Esophagus muscularis mucosa (tissue), 4 donors: ENCODE results near the gene MPO. TPM values are rescaled to one million over a fixed set of nuclear protein-coding genes. Genes with fewer than 3 reads are reported as not detected.

Experiments
- DNase-seq: peaks from one replicate; pipeline ENCODE4 v3.0.0-alpha.2; 2017; ENCODE audit errors: extremely low spot score
- H3K27ac ChIP-seq, 4 donors: fragments of 200-600 bp; sonication (generic); replicated peaks in 1 of 4; 1 replicate in 3 of 4; 2 replicates in 1 of 4; pipeline ENCODE4 v1.5.1; 2016 to 2019; ENCODE audit warnings: mild to moderate bottlenecking in 1 of 4
- H3K27me3 ChIP-seq, 4 donors: fragments of 200-600 bp; sonication (generic); one replicate each; pipeline versions ENCODE4 v1.5.1 to v1.6.0; 2016 to 2019
- H3K36me3 ChIP-seq, 4 donors: fragments of 200-600 bp; sonication (generic); one replicate each; pipeline ENCODE4 v1.5.1; 2016 to 2019
- H3K4me1 ChIP-seq, 4 donors: fragments of 200-600 bp; sonication (generic); one replicate each; pipeline ENCODE4 v1.5.1; 2016 to 2019
- H3K4me3 ChIP-seq, 4 donors: fragments of 200-600 bp; sonication (generic); 1 replicate in 2 of 4; 2 replicates in 2 of 4; pipeline ENCODE4 v1.5.1; 2016 to 2019; ENCODE audit warnings: mild to moderate bottlenecking in 4 of 4, moderate library complexity in 1 of 4
- H3K9me3 ChIP-seq, 4 donors: fragments of 200-600 bp; sonication (generic); 1 replicate in 3 of 4; 2 replicates in 1 of 4; pipeline ENCODE4 v1.5.1; 2016 to 2019
- EP300 ChIP-seq: sonication (generic); formaldehyde crosslinking; IDR thresholded peaks from one replicate; pipeline ENCODE4 v1.6.1; 2017; ENCODE audit warnings: antibody characterized with exemption
- POLR2A ChIP-seq: fragments of 450-650 bp; IDR thresholded peaks from one replicate; pipeline ENCODE4 v1.6.1; 2017; ENCODE audit warnings: antibody characterized with exemption, moderate library complexity, mild to moderate bottlenecking, low read depth
- POLR2AphosphoS5 ChIP-seq, 2 donors: sonication (generic); formaldehyde crosslinking; IDR thresholded peaks; one replicate each; pipeline ENCODE4 v1.6.1; 2017; ENCODE audit warnings: antibody characterized with exemption in 2 of 2
- WGBS: methylation state at CpG from one replicate; pipeline ENCODE4 v1.1.5; 2018; 5-methylcytosine and 5-hydroxymethylcytosine counted together
- intact Hi-C: fragments of 100-400 bp; cut with DNase I; formaldehyde crosslinking; loops from one replicate; pipeline ENCODE4 v1.15.1; 2023
- total RNA-seq, 4 donors: library from RNA; depleted of rRNA; stranded (reverse); fragments of >200 nt; gene quantifications; one replicate each; pipeline versions ENCODE4 v1.1.0 to v1.2.1, GENCODE V29; 2016
- TF ChIP-seq, protein P1 (sequence below), 3 experiments: fragments of 200-600 bp in 2 of 3; fragments of 450-650 bp in 1 of 3; sonication (generic) in 2 of 3; IDR thresholded peaks; one replicate each; pipeline ENCODE4 v1.5.1; 2017 to 2019; ENCODE audit warnings: antibody characterized with exemption in 3 of 3, mild to moderate bottlenecking in 2 of 3, moderate library complexity in 1 of 3

The MPO gene
- total RNA-seq, 4 donors from 2014 or later = 0.23 to 0.66 TPM; not detected in 2

DNA sequence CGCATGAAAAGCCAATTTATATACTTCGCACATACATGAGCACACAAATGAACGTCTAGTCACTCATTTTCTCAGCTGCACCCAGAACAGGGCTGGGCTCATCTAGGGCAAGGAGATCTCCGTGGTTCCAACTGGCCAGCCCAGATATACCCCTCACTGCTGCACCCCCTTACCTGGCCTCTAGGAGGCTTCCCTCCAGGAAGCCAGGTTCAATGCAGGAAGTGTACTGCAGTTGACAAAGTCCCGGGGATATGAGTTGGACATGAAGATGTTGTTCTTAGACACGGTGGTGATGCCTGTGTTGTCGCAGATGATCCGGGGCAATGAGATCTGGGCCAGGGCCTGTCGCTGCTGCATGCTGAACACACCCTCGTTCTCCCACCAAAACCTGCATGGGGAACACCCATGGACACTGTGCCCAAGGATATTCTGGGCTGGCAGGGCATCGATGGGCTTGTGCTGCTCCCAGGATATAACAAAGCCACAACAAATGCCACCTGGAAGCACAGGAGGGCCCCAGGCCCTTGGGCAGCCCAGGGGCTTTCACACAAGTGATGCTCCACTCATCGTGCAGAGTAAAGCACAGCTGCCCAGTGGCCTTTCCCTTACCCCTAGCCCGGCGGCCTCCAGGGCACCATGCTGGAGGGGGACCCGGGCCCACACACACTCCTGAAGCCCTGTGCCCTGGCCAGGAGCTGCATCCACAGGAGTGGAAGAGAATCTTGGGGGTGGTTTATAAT, 10.1 kb downstream of the MPO start:
- Histone ChIP-seq H3K27me3 (peaks cover 0 to 30% (median 0%) of the 10 kb centered on the region in 4 donors), H3K9me3 (no peaks in the 10 kb centered on the region), H3K4me1 (no peaks in the 10 kb centered on the region), H3K4me3 (no peak overlapping the region), H3K27ac (no peak overlapping the region), H3K36me3 (no peaks in the 10 kb centered on the region)
- 88% methylated on average over 11 of the region's 15 CpGs for WGBS
- TF ChIP-seq POLR2AphosphoS5 (IDR thresholded peaks at IDR 0.05) (no peak), EP300 (no peak), POLR2A (no peak)
- TF ChIP-seq, protein P1, sequence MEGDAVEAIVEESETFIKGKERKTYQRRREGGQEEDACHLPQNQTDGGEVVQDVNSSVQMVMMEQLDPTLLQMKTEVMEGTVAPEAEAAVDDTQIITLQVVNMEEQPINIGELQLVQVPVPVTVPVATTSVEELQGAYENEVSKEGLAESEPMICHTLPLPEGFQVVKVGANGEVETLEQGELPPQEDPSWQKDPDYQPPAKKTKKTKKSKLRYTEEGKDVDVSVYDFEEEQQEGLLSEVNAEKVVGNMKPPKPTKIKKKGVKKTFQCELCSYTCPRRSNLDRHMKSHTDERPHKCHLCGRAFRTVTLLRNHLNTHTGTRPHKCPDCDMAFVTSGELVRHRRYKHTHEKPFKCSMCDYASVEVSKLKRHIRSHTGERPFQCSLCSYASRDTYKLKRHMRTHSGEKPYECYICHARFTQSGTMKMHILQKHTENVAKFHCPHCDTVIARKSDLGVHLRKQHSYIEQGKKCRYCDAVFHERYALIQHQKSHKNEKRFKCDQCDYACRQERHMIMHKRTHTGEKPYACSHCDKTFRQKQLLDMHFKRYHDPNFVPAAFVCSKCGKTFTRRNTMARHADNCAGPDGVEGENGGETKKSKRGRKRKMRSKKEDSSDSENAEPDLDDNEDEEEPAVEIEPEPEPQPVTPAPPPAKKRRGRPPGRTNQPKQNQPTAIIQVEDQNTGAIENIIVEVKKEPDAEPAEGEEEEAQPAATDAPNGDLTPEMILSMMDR (IDR thresholded peaks at IDR 0.05) = no peak
- DNase-seq = no peak
- intact Hi-C loops = no loop called here

DNA sequence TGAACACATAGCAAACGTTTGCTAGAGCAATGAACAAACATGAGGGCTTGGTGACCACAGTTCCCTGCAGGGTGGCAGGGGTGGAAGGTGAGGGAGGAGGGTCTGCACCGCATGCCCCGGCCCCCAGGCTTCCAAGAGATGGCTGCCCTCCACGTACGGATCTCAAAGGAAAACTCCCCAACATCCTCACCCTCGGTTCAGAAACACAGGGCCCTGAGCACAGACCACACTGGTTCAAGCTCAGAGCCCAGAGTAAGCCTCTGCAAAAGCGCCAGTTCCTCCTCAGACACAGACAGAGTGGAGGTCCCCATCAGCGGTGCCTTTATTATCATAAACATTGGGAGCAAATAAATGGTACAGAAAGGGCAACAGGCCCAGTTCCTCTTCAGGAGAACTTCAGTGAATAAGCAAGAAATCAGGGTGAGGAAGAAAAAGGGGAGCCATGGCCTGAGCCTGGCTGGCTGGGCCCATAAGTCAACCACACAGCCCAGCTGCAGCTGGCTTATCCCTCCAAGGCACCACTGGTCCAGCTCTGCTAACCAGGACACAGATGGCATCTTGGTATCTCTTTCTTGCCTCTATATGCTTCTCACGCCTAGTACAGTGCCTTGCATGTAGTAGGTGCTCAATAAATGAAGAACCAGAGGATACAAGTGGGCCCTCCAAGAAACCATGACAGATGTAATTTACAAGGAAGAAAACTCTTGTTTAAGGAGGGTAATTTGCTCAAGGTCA, 11.0 kb downstream of the MPO start:
- H3K27ac ChIP-seq = no peak overlapping the region
- no peak for DNase-seq
- no peaks in the 10 kb centered on the region for H3K36me3 ChIP-seq
- H3K4me3 ChIP-seq = no peak overlapping the region
- no peaks in the 10 kb centered on the region for H3K4me1 ChIP-seq
- intact Hi-C loops = no loop called here
- no peak for TF ChIP-seq POLR2A
- no peaks in the 10 kb centered on the region for H3K9me3 ChIP-seq
- 79% methylated on average over 8 of the region's 9 CpGs for WGBS
- H3K27me3 ChIP-seq = peaks cover 0 to 34% (median 0%) of the 10 kb centered on the region in 4 donors

GRCh38 chr17:58268774-58269556, 11.8 kb downstream of the MPO start:
- no peak overlapping the region for H3K4me3 ChIP-seq
- intact Hi-C loops = no loop called here
- TF ChIP-seq EP300 (no peak), POLR2AphosphoS5 (IDR thresholded peaks at IDR 0.05) (no peak), POLR2A (no peak)
- TF ChIP-seq, protein P1 (IDR thresholded peaks at IDR 0.05) = no peak
- 79% methylated on average over 6 of the region's 6 CpGs for WGBS
- H3K36me3 ChIP-seq = no peaks in the 10 kb centered on the region
- no peak overlapping the region for H3K27ac ChIP-seq
- peaks cover 0 to 40% (median 0%) of the 10 kb centered on the region in 4 donors for H3K27me3 ChIP-seq
- H3K4me1 ChIP-seq = no peaks in the 10 kb centered on the region
- H3K9me3 ChIP-seq = no peaks in the 10 kb centered on the region
- no peak for DNase-seq

- intact Hi-C loops = no loop called here
- TF ChIP-seq POLR2A (no peak), EP300 (no peak), POLR2AphosphoS5 (IDR thresholded peaks at IDR 0.05) (no peak)
- TF ChIP-seq, protein P1 (IDR thresholded peaks at IDR 0.05) = no peak
- H3K9me3 ChIP-seq = no peaks in the 10 kb centered on the region
- H3K36me3 ChIP-seq = no peaks in the 10 kb centered on the region
- peaks cover 0 to 44% (median 0%) of the 10 kb centered on the region in 4 donors for H3K27me3 ChIP-seq
- 83% methylated on average over 12 of the region's 12 CpGs for WGBS
- DNase-seq = no peak
- H3K4me1 ChIP-seq = no peaks in the 10 kb centered on the region
- no peak overlapping the region for H3K4me3 ChIP-seq
- H3K27ac ChIP-seq = no peak overlapping the region
Measured at GRCh38 chr17:58268326-58268725, 12.4 kb downstream of the MPO start.
